ENCODE results near the gene NSRP1. TPM values are rescaled to one million over a fixed set of nuclear protein-coding genes. Genes with fewer than 3 reads are reported as not detected.

Gene NSRP1
- total RNA-seq, 1 experiment from 2014 or later = 34.3 TPM

- Histone ChIP-seq H3K27me3 (ENCODE audit: insufficient read depth, low read depth) (0 out of 2 replicates have a peak, but pooled peaks cover 5% of the 10 kb centered on the region), H3K4me2 (no peak overlapping the region), H3K4me1 (replicated peaks; ENCODE audit: insufficient read depth) (no peaks in the 10 kb centered on the region), H2AFZ (no peak overlapping the region), H3K9me2 (ENCODE audit: insufficient read depth) (no peaks in the 10 kb centered on the region), H3F3A (ENCODE audit: insufficient read depth, low read depth) (peaks cover 3% of the 10 kb centered on the region; the same call in 1 of the 2 replicates), H3K79me2 (ENCODE audit: low read depth) (no peaks in the 10 kb centered on the region), H3K9me3 (ENCODE audit: insufficient read depth, low read depth) (no peaks in the 10 kb centered on the region), H3K4me3 (no peak overlapping the region), H3K27ac (no peak overlapping the region), H3K36me3 (ENCODE audit: low read depth) (no peaks in the 10 kb centered on the region), H4K20me1 (ENCODE audit: insufficient read depth) (no peaks in the 10 kb centered on the region)
- BruUV-seq (replicated peaks) = no TSS peak
- TF ChIP-seq EZH2 (IDR thresholded peaks at IDR 0.05; ENCODE audit: low read depth) = no peak
- TF ChIP-seq, protein P1, sequence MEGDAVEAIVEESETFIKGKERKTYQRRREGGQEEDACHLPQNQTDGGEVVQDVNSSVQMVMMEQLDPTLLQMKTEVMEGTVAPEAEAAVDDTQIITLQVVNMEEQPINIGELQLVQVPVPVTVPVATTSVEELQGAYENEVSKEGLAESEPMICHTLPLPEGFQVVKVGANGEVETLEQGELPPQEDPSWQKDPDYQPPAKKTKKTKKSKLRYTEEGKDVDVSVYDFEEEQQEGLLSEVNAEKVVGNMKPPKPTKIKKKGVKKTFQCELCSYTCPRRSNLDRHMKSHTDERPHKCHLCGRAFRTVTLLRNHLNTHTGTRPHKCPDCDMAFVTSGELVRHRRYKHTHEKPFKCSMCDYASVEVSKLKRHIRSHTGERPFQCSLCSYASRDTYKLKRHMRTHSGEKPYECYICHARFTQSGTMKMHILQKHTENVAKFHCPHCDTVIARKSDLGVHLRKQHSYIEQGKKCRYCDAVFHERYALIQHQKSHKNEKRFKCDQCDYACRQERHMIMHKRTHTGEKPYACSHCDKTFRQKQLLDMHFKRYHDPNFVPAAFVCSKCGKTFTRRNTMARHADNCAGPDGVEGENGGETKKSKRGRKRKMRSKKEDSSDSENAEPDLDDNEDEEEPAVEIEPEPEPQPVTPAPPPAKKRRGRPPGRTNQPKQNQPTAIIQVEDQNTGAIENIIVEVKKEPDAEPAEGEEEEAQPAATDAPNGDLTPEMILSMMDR (conservative IDR thresholded peaks at IDR 0.05) = no peak
- ChIA-PET POLR2A (ENCODE audit: unreplicated experiment) (interaction anchor here (0.9 kb wide), 1 partner anchor 464 kb away, joined by 5 read pairs; no protein-coding TSS in a partner anchor), CTCF (interaction anchor here (0.6 to 1.1 kb wide), 3 partner anchors 13 to 177 kb away, joined by 3 to 4 read pairs (median 3); no protein-coding TSS in a partner anchor)
- DNase-seq = no peak
- intact Hi-C loops (cut with micrococcal nuclease; ENCODE audit: unreplicated experiment) = loop anchor here (2.0 to 5.0 kb wide), 2 partner anchors 524 to 723 kb away; partner anchors contain the start of genes ABHD15 and TP53I13
These were observed 24.8 kb upstream of the NSRP1 start for GRCh38 chr17:30091771-30092170.

DNA sequence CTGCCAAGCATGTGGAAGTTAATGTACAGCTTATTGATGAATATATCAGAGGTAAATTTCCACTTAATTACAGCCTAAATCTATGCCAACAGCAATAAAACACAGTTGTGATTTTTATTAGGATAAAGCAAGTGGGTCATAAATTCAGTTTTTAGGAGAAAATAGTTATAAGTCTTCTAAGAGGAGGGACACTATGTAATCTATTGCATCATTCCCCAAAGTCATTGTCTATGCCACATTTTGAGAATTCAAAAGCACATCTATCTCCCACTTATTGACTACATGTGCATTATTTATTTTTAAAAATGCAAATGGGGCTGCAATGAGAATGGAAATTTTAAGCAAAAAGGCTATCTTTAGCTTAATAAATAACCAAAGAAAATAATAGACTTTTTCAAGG is 23.7 kb upstream of the NSRP1 start:
- no peak for DNase-seq
- Histone ChIP-seq H2AFZ (no peak overlapping the region), H3F3A (ENCODE audit: insufficient read depth, low read depth) (peaks cover 3% of the 10 kb centered on the region; the same call in 1 of the 2 replicates), H3K9me2 (ENCODE audit: insufficient read depth) (no peaks in the 10 kb centered on the region), H3K27ac (no peak overlapping the region), H3K27me3 (ENCODE audit: insufficient read depth, low read depth) (0 out of 2 replicates have a peak, but pooled peaks cover 5% of the 10 kb centered on the region), H3K4me3 (no peak overlapping the region), H3K4me2 (no peak overlapping the region; the same call in 1 of the 2 replicates), H3K36me3 (ENCODE audit: low read depth) (no peaks in the 10 kb centered on the region), H3K4me1 (replicated peaks; ENCODE audit: insufficient read depth) (no peaks in the 10 kb centered on the region), H3K79me2 (ENCODE audit: low read depth) (no peaks in the 10 kb centered on the region), H4K20me1 (ENCODE audit: insufficient read depth) (no peaks in the 10 kb centered on the region), H3K9me3 (ENCODE audit: insufficient read depth, low read depth) (no peaks in the 10 kb centered on the region)
- no TSS peak for BruUV-seq (replicated peaks)
- CTCF ChIA-PET = interaction anchor here (0.5 to 1.6 kb wide), 13 partner anchors 64 to 1913 kb away, joined by 3 to 22 read pairs (median 4); partner anchors contain the start of gene SSH2
- TF ChIP-seq, protein P1 (conservative IDR thresholded peaks at IDR 0.05) = no peak
- no peak for TF ChIP-seq EZH2 (IDR thresholded peaks at IDR 0.05; ENCODE audit: low read depth)
- intact Hi-C loops (cut with micrococcal nuclease; ENCODE audit: unreplicated experiment) = loop anchor here (1.0 to 5.0 kb wide), 7 partner anchors 67 to 724 kb away; partner anchors contain the start of genes ABHD15 and TP53I13
- POLR2A ChIA-PET (ENCODE audit: unreplicated experiment) = no interaction called here

- no peak for TF ChIP-seq EZH2 (IDR thresholded peaks at IDR 0.05; ENCODE audit: low read depth)
- TF ChIP-seq, protein P1 (conservative IDR thresholded peaks at IDR 0.05) = peak; percentile 95
- Histone ChIP-seq H3K36me3 (ENCODE audit: low read depth) (no peaks in the 10 kb centered on the region), H3K9me2 (ENCODE audit: insufficient read depth) (no peaks in the 10 kb centered on the region), H3K9me3 (ENCODE audit: insufficient read depth, low read depth) (no peaks in the 10 kb centered on the region), H4K20me1 (ENCODE audit: insufficient read depth) (no peaks in the 10 kb centered on the region), H2AFZ (no peak overlapping the region), H3F3A (ENCODE audit: insufficient read depth, low read depth) (peaks cover 3% of the 10 kb centered on the region; the same call in 1 of the 2 replicates), H3K79me2 (ENCODE audit: low read depth) (no peaks in the 10 kb centered on the region), H3K4me1 (replicated peaks; ENCODE audit: insufficient read depth) (no peaks in the 10 kb centered on the region), H3K4me3 (no peak overlapping the region), H3K27me3 (ENCODE audit: insufficient read depth, low read depth) (0 out of 2 replicates have a peak, but pooled peaks cover 5% of the 10 kb centered on the region), H3K4me2 (peak overlapping the region; percentile 42), H3K27ac (no peak overlapping the region)
- ChIA-PET POLR2A (ENCODE audit: unreplicated experiment) (no interaction called here), CTCF (interaction anchor here (0.6 to 1.6 kb wide), 14 partner anchors 8 to 1913 kb away, joined by 3 to 22 read pairs (median 4); partner anchors contain the start of gene SSH2)
- DNase-seq = peak; percentile 40 to 56
- BruUV-seq (replicated peaks) = no TSS peak
- intact Hi-C loops (cut with micrococcal nuclease; ENCODE audit: unreplicated experiment) = loop anchor here (1.0 to 5.0 kb wide), 7 partner anchors 67 to 725 kb away; partner anchors contain the start of genes ABHD15 and TP53I13
These were observed 23.0 kb upstream of the NSRP1 start for GRCh38 chr17:30093463-30094147.
